Activated naive CD4-positive, alpha-beta T cell treated with Interleukin-2 at 50 U/mL for 16 hours (primary cell): Measurements from ENCODE around the gene LEMD1.
"Not testable (repeated sequence)": the region's sequence is repeated elsewhere in the genome, so short reads cannot be mapped to it uniquely, and the experiment has no call there.

Experiments
- DNase-seq: peaks from one replicate; pipeline ENCODE4 v3.0.0-alpha.2; 2020

Gene LEMD1

DNA sequence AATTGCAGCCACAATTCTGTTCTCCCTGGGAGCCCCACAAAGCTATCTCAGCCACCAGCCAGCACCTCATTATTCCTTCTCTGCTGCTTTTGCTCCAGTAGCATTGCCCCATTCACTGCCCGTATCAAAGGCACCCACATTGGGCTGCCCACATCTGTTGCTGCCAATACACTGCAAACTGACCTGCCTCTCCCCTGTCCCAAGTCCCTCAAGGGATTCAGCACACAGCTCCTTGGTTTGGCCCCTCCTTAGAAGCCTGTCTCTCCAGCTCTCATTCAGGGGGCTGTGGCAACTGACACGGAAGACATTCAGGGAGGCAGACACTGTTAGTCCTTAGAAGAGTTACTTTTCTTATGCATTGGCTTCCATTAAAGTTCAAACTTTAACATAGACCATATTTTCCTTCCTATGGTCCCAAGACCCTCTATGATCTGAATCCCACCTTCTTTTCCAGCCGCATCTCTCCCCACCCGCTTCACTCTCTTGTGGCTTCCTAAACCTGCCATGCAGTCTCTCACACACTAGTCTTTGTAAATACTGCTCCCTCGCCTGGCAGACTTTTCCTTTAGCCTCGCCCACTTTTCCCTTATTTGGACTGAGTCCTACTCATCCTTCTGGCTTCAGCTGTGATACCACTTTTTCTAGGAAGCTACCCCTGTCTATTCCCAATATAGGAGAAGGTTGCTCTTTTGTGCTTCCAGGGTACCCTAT, 45.9 kb downstream of the LEMD1 start:
- DNase-seq, result no peak

DNA sequence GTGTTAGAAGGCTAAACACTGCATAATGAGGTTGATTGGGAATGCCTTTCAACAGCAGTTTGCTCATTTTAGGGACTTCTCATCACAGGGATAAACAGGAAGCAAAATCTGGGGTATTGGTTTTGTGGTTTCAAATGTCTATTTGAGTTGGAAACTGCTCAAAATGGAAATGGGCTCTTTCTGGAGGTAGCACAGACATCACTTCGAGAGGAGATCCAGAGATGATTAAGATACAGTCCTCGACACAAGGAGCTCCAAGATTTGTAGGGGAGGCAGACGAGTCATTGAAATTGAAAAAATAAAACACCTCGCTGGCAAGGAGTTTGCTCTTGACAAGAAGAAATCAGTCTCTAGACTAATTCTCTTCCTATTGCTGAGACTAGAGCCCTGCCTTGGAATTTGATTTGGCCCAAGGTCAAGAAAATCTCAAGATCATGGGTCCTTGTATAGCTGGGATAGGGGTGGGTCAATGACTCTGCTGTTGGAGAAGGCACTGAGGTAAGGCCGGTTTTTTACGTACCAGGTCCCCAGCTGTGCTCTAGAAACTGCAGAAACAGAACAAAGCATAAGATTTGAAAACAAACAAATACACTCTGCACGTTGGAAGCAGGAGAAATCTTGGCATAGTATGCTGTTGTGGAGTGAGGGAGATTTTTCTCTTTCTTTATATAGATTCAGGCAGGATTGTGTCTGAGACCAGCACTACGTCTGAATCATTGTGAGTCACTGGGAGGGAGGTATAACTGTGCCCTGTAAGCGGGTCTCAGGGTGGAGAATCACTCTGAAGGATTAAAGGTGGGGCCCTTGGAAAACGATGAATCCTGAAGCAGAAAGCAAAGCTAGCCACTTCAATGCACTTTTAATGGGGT, 47.4 kb downstream of the LEMD1 start:
- no peak for DNase-seq

DNA sequence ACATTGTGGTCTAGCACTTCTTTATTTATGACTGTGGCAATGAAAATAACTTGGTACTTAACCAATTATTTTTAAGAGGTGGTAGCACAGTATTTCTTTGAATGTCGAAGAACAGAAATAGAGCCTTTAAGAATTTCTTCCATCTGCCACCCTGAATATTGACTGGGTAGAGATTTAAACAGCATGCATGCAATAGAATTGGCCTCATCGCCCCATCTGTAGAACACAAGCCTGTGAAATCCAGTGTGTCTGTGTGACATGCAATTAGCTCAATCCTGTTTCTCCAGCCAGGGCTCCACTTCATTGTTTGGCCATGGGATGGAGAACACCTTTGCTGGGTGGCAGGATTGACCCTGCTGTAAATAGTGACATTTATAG, 48.1 kb downstream of the LEMD1 start:
- DNase-seq, result no peak

DNA sequence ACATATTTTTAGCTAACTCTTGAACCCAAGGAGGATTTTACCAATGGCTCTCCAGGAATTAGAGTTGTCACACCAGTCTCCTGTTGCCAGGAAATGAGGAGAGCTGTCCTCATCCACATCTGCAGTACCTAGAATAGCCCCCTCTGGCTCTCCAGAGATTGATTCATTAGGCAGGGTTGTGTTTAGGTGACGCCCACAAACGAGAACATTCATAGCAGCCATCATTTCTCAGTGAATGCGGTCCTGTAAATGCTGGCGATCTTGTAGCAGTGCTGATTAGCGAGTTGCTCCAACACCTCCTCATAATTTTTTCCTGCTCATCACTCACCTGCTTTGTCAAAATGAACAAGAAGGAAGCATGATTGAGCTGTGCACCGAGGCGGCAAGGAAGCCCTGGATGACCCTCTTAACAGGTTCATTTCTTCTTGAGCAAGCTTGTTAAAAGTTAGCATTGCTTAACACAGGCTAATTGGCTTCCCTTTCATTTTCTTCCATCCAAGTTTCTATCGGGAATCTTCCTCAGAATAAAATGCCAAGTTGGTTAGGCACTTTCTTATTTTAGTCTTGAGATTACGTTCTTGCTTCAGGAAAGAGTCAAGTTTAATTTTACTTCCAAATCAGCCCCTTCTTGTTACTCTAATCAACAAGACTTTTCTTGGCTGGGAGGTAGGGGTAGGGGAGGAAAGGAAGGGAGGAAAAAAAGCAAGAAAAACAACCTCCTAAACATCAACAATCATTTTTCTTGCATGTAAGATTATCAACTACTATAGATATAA, 48.6 kb downstream of the LEMD1 start:
- no peak for DNase-seq

DNA sequence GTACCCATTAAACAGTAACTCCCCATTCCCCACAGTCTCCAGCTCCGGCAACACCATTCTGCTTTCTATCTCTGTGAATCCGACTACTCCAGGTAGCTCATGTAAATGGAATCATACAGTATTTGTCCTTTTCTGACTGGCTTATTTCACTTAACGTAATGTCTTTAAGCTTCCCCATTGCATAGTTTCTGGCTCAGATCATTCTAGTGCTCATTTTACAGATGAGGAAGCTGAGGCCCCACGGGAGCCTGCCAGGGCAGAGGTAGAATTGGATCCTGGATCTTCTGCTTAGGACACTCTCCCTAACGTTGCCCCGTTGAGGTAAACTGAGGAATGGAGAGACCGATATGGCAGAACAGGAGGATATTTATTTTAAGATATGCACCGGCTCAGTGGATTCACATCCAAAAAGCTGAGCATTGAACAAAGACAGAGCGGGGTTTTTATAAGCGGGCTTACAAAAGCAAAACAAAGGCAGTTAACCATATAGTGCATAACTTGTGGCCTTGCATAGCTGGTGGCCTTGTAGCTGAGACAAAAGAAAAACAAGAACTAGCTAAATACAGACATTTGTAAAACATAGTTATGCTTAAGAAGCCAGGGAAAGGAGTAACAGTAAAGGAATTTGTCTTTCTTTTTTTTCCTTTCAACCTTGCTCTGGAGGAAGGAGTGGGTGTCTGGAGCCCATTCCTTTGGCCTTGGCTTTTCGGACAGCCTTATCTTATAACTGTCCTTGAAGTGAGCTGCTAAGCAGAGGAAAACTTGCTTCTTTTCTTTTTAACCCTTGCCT, 49.8 kb downstream of the LEMD1 start:
- no peak for DNase-seq

DNA sequence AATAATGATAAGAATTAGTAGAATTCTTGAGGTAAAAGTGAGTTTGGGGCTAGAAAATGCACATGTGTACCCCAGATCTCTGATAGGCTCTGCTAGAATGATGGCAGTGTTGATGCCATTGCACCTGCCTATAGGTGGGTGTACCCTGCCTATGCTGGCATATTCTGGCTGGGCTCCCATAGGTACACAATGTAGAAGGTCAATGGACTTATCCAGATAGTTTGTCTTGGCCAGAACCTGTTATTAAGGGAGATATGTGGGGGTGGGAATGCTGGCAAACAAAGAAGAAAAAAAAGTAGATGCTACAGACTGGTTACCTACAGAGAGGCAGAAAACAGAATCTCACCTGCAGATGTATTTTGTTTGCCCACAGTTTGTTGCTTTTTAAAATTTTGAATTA, 51.1 kb downstream of the LEMD1 start:
- no peak for DNase-seq

DNA sequence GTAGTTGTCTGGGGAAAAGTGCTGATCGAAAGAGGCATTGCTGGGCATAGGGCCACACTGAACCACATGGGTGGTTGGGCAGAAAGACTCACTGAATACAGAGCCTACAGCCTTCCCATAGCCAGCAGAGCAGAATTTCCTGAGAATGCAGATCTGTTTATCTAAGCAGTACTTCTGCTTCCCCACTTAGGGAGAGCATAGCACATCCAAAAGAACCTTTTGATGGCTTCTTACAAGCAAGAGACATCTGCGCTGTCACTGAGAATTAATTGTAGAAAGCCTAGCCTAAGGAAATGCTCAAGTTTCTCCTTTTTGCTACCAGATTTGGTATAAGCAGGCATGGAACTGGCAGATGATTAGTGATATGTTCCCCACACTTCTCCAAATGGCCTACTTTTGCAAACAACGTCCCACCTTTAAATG, 52.1 kb downstream of the LEMD1 start:
- no peak for DNase-seq

DNA sequence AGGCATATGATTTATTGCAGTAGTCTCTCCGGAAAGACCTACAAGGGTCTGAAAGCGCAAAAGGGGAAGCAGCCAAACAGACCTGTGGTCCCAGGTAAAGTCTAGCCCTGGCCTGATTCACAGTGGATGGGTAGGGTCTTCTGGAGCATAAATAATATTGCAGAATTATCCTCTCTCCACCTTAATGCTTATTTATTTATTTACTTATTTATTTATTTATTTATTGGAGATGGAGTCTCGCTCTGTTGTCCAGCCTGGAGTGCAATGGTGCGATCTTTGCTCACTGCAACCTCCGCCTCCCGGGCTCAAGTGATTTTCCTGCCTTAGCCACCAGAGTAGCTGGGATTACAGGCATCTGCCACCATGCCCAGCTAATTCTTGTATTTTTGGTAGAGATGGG, 53.4 kb downstream of the LEMD1 start:
- no peak for DNase-seq

DNA sequence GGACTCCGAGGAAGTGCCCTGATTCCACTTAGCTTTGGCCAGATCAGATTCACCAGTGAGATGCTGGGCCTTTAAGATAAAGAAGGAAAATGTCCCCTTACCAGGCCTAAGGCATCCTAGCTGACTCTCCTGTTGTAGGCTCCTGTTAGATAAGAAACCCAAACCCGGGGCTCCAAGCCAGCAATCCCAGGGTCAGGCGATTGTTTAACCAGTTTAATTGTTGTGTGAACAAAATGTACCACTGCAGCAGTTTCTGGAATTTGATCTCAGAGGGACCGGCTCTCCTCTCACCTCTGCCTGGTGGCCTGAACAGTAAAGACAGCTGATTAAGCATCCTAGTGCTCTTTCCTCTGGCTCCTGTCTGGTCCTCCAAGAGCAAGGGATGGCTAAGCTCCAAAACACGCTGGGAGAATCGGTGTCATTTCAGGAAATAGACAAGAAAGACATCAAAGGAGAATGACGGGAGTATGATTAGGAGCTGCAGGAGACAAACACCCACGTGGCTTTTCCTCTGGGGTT, 55.9 kb downstream of the LEMD1 start:
- DNase-seq, result no peak

DNA sequence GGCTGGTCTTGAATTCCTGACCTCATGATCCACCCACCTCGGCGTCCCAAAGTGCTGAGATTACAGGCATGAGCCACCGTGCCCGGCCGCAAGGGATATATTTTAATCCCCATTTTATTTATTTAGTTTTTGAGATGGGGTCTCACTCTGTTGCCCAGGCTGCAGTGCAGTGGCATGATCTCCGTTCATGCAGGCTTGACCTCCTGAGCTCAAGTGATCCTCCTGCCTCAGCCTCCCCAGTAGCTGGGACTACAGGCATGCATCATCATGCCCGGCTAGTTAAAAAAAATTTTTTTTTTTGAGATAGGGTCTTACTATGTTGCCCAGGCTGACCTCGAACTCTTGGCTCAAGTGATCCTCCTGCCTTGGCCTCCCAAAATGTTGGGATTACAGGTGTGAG, 56.8 kb downstream of the LEMD1 start:
- DNase-seq, result not testable (repeated sequence)

DNA sequence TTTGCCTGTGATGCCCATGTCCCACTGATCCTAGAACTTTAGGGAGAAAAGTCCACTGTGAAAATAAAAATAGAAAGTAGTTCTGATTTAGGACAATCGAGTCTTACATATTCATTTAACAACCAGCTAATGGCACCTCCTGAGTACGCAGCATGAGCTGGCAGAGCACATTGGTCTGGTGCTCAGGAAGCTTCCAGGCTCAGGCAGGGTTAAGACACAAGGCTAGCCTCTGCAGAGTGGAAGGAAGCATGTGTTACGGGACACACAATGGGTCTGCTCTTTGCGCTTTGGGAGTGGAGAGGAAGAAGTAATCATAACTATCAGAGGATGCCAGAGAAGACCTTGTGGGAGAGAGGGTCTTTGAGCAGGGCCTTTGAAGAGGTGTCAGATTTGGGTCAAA, 61.0 kb downstream of the LEMD1 start:
- DNase-seq, result no peak

DNA sequence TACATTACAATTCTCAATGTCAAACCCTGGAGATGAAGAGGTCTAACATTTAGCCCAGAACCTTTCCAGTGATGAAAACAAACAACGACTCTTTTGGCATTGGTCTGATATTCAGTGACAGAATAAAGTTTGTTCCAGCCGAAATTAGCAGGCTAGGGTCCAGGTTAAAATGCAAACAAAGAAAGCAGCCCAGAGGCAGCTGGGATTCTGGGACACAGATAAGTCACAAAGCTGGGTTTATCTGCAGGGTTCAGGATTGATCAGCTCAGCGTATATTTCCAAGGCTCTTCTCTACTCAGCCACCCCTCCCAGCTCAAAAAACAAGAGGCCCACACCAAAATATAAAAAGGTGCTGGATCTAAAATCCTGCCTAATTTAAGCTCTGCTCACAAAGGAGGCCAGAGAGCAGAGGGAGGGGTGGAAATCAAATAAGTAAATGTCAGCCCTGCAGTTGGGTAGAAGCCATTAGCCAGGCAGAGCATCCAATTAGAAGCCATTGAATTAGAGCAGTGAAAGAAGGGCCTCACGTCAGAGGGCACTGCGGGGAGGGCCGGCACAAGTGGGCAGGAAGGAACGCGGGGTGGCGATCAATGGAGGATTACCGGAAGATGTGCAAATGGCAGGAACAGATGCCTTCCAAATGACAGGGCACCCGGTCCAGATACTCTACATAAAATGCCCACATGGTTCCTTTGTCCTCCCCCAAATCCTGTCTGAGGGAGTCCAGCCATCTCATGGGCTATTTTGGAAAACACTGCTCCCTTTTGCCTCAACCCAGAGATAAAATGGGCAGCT, 61.9 kb downstream of the LEMD1 start:
- no peak for DNase-seq

DNA sequence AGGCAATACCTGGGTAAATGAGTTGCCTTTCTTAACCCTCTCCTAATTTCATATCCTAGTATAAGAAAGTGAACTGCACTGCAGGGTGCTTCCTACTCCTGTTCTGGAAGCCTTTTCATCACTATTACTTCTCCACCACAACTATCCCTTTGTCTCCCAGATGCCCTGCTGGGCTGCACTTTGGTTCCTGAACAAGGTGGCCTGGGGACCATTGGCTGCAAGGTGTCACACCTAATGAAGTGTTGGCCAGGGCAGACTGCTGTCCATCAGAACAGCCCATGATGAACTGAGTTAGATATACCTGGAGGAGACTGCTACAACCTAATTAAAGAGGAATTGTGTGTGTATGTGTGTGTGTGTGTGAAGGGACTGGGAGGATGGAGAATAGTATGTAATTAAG, 63.3 kb downstream of the LEMD1 start:
- no peak for DNase-seq

DNA sequence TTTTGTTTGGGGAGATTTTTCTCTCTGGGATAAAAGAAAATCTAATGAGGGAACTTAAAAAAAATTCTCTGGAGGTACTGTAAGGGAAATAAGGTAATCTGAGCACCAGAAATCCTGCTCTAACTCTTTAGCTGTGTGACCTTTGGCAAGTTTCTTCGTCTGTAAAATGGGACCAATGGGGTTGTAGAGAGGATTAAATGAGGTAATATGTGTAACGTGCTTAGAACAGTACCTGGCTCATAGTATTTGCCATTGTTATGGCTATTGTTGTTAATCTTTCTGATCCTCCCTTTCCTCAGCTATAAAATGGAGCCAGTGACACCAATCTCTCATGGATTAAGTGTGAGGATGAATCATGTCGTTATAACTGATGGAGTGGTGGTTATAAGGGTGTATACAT, 64.3 kb downstream of the LEMD1 start:
- DNase-seq, result no peak

DNA sequence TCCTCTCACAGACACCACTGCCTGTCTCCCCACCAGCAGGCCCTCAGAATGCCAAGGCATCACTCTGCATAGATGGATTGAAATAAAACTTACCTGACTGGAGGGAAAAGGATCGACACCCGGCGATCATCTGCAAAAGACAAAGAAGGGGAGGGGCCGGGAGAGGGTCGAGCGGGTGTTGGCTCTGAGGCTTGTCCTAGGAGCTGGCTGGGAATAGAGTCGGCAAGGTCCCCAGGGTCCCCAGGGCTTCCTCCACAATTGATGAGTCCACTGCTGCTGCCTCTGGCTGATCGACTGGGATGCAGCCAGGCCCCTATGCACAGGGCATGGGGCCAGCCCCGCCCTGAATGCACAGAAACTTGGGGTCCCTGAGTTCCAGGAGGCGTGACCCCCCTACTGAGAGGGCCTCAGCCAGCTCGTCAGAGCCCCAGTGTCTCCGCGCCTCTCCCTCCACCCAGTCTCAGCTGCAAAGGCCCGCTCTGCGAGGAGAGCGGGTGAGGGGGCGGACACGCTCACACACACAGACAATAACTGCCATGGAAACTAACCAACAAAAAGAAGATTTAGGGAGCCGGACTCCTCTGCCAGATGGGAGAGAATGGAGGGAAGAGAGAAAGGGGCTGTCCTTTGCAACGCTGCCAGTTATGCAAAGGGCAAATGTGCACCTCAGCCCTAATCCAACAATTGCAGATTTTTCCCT, 65.3 kb downstream of the LEMD1 start, which contains the start of gene KLHDC8A:
Gene KLHDC8A (minus strand): TSS at position 483 of the 700 bp plus-strand sequence. CDS start 13,318 bp downstream, outside the sequence.
- DNase-seq, result no peak

DNA sequence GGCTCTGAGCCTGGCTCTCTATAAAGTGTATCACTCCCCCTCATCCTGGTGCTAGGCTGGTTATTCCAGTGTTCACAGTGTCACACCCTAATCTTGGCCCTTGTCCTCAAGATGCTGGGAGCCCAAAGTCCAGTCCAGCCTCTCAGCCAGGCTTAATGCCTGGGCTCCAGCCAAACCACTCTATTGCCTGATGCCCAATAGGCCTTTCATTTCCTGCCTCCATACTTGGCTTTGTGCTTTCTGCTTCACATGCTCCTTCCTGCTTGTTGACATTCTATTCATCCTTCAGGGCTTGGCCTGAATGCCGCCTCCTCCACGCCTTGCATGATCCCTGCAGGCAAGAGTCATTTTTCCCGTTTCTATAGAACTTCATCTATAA, 66.8 kb downstream of the LEMD1 start:
- no peak for DNase-seq

DNA sequence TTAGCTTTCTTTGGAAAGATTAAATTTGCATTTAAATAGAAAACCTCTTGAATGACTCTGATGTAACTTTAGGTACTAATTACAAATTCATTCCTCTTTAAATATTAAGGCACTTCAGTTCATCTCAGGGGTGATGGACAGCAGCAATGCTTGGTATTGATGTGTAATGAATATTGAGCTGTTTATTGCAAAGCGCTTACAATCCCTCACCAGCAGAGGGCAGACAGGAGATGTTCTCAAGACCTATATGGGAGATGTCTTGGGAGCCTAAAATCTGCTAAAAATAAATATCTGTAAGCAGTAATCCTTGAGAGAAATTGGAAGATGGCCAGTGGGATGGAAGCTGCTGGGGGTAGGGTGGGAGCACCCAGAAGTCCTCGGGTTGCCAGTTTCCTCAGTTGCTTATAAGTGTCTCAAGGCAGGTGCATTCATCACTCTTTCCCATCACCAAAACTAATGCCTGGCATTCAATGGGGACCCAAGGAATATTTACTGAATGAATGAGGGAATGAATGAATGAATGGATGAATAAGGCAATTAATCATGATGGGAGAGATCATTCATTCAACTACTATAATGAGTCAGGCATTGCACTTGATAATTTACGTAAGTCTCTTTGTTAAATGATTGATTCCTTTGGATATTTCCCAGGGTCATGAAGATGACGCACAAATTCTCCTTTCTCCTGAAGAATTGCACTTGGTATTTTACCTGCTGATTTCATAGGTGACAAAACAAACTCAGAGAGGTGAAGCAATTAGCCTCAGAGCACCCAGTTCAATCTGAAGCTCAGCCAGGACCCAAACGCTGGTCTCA, 67.4 kb downstream of the LEMD1 start:
- DNase-seq, result peak; percentile 57

DNA sequence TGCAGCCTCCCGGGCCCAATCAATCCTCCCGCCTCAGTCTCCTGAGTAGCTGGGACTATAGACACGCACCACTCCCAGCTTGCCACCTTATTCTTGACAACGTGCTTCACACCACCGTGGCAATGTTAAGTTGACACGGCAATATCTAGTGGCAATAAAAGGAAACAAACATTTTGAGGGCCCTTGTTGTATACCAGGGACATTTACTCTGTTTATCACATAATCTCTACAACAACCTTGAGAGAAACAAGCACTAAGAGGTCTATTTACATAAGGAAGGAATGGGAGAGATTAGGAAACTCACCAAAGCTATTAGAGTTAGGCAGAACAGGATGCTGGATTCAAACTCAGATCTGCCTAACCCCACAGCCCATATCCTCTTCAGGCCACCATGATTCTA, 68.2 kb downstream of the LEMD1 start:
- DNase-seq, result no peak

DNA sequence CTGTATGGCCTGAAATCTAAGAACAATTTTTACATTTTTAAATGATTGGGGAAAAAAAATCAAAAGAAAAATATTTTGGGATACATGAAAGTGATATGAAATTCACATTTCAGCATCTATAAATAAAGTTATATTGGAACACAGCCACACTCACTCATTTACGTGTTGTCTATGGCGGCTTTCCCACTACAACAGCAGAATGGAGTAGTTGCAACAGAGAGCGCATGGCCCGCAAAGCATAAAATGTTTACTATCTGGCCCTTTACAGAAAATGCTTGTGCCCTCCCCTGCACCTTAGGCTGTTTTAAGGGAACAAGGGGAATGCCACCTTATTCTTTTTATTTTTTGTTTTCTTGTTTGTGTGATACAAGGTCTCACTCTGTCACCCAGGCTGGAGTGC, 68.7 kb downstream of the LEMD1 start:
- DNase-seq, result no peak
